ENCODE data around the gene UGT2B11. TPM values are rescaled to one million over a fixed set of nuclear protein-coding genes. Genes with fewer than 3 reads are reported as not detected.
"Not testable (repeated sequence)": the region's sequence is repeated elsewhere in the genome, so short reads cannot be mapped to it uniquely, and the experiment has no call there.

Gene UGT2B11
- total RNA-seq, 3 donors from 2014 or later (not counting 1 experiment from before 2014, with no cell fraction given): not detected

DNA sequence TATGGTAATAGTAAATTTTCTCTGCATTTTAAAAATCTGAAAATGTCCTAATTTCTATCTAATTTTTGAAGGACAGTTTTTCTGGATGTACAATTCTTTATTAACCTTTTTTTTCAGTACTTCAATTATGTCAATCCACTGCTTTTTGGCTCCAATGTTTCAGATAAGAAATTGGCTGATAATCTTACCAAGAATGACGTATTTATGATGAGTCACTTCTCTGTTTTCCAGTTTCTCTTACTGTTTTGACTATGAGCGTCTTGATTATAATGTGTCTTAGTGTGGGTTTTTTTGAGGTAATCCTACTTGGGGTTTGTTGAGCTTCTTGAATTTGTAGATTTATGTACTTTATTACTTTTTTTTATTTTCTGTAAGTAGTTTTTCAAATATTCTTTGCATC lies 47.2 kb downstream of the UGT2B11 start:
- Histone ChIP-seq H3K27me3 (ENCODE audit: control insufficient read depth, insufficient read depth, low read length) (no peaks in the 10 kb centered on the region), H3K4me1 (ENCODE audit: control insufficient read depth, insufficient read depth, low read length) (no peaks in the 10 kb centered on the region), H3K36me3 (ENCODE audit: control insufficient read depth, insufficient read depth, low read length) (no peaks in the 10 kb centered on the region), H3K4me3 (ENCODE audit: low read length) (no peak overlapping the region), H3K9me3 (ENCODE audit: control insufficient read depth, insufficient read depth, low read length) (no peaks in the 10 kb centered on the region), H3K27ac (ENCODE audit: low read length) (no peak overlapping the region)
- no peak for DNase-seq
- peaks cover 0 to 4% of the 10 kb centered on the region in 2 donors for H3K9me3 Mint-ChIP-seq
- WGBS (ENCODE audit: insufficient coverage): 77% methylated on average over 2 of the region's 2 CpGs
- no peaks in the 10 kb centered on the region for H3K4me1 Mint-ChIP-seq
- intact Hi-C loops (cut with micrococcal nuclease): no loop called here
- no peak for ATAC-seq
- no peak overlapping the region for H3K27ac Mint-ChIP-seq
- no peaks in the 10 kb centered on the region for H3K27me3 Mint-ChIP-seq (ENCODE audit: low read depth in 2 of 2)
- H3K4me3 Mint-ChIP-seq: no peak overlapping the region
- TF ChIP-seq, protein P1, sequence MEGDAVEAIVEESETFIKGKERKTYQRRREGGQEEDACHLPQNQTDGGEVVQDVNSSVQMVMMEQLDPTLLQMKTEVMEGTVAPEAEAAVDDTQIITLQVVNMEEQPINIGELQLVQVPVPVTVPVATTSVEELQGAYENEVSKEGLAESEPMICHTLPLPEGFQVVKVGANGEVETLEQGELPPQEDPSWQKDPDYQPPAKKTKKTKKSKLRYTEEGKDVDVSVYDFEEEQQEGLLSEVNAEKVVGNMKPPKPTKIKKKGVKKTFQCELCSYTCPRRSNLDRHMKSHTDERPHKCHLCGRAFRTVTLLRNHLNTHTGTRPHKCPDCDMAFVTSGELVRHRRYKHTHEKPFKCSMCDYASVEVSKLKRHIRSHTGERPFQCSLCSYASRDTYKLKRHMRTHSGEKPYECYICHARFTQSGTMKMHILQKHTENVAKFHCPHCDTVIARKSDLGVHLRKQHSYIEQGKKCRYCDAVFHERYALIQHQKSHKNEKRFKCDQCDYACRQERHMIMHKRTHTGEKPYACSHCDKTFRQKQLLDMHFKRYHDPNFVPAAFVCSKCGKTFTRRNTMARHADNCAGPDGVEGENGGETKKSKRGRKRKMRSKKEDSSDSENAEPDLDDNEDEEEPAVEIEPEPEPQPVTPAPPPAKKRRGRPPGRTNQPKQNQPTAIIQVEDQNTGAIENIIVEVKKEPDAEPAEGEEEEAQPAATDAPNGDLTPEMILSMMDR (IDR thresholded peaks at IDR 0.05): no peak
- no peaks in the 10 kb centered on the region for H3K36me3 Mint-ChIP-seq

DNA sequence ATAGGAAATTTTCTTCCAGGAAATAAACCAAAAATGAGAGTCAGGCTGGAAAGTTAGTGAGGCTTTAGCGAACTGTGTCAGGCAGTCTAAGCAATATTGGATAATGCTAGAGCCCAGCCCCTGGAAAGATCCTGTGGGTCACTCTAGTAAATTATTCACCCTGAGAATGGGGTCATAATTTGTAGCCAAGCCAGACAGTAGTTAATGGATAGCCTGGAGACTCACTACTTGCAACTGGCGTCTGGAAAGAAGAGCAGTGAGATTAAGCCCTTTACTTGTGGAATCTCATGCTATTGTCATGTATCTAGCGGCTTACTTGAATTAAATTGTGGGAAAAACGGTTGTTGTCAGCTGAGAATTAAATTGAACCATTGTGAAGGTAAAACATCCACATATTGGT lies 48.2 kb downstream of the UGT2B11 start:
- H3K36me3 ChIP-seq (ENCODE audit: control insufficient read depth, insufficient read depth, low read length); H3K9me3 ChIP-seq (ENCODE audit: control insufficient read depth, insufficient read depth, low read length); intact Hi-C loops (cut with micrococcal nuclease); H3K4me1 Mint-ChIP-seq; H3K27ac ChIP-seq (ENCODE audit: low read length); H3K4me1 ChIP-seq (ENCODE audit: control insufficient read depth, insufficient read depth, low read length); H3K27me3 ChIP-seq (ENCODE audit: control insufficient read depth, insufficient read depth, low read length); ATAC-seq; H3K4me3 Mint-ChIP-seq; H3K27me3 Mint-ChIP-seq (ENCODE audit: low read depth in 2 of 2); H3K27ac Mint-ChIP-seq; H3K9me3 Mint-ChIP-seq; H3K36me3 Mint-ChIP-seq; DNase-seq; H3K4me3 ChIP-seq (ENCODE audit: low read length): not testable (repeated sequence)
- 75% methylated on average over 4 of the region's 4 CpGs for WGBS (ENCODE audit: insufficient coverage)

DNA sequence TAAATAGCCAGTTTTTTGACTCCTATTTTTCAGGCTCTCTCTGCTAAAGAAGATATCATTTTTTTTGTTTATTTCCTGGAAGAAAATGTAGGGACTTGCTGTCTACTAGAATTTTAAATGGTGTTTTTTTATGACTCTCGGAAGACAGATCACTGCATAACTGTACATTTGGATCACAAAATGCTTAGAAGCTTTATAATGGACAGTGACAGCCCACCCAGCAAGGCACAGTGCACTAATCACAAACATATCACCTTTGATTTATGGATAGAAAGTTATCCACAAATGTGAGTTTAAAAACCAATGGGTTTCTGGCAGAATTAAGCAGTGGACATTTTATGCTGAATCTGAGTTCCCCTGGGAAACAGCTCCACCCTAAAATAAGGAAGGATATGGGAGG lies 48.8 kb downstream of the UGT2B11 start:
- H3K36me3 ChIP-seq (ENCODE audit: control insufficient read depth, insufficient read depth, low read length); H3K36me3 Mint-ChIP-seq; H3K27ac ChIP-seq (ENCODE audit: low read length); H3K27me3 ChIP-seq (ENCODE audit: control insufficient read depth, insufficient read depth, low read length); H3K4me1 Mint-ChIP-seq; H3K9me3 Mint-ChIP-seq; H3K9me3 ChIP-seq (ENCODE audit: control insufficient read depth, insufficient read depth, low read length); H3K27me3 Mint-ChIP-seq (ENCODE audit: low read depth in 2 of 2); intact Hi-C loops (cut with micrococcal nuclease); H3K4me3 Mint-ChIP-seq; H3K27ac Mint-ChIP-seq; H3K4me1 ChIP-seq (ENCODE audit: control insufficient read depth, insufficient read depth, low read length); H3K4me3 ChIP-seq (ENCODE audit: low read length); DNase-seq; ATAC-seq: not testable (repeated sequence)
- WGBS (ENCODE audit: insufficient coverage): 100% methylated on average over 1 of the region's 1 CpG

DNA sequence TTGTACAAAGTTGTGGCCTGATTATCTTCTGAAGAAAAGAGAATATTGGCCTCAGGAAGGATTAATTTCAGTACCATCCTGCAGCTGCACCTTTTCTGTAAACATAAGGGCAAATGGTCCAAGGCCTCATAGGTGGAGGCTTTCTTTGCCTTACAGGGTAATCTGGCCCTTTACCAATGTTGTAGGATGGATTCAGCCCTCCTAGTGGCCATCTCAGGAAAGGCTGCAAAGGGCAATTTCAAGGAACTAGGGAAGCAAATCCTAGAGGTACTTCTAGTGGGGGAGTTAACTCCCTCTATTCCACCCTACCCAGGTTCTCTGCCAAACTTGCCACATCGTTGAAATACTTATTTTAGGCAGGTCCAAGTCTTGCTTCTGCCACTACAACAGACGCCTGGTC lies 57.6 kb downstream of the UGT2B11 start:
- no peaks in the 10 kb centered on the region for H3K4me1 Mint-ChIP-seq
- no peak overlapping the region for H3K4me3 ChIP-seq (ENCODE audit: low read length)
- no peak overlapping the region for H3K27ac ChIP-seq (ENCODE audit: low read length)
- no peaks in the 10 kb centered on the region for H3K36me3 Mint-ChIP-seq
- H3K36me3 ChIP-seq (ENCODE audit: control insufficient read depth, insufficient read depth, low read length): no peaks in the 10 kb centered on the region
- H3K27me3 ChIP-seq (ENCODE audit: control insufficient read depth, insufficient read depth, low read length): no peaks in the 10 kb centered on the region
- no peaks in the 10 kb centered on the region for H3K4me1 ChIP-seq (ENCODE audit: control insufficient read depth, insufficient read depth, low read length)
- H3K27ac Mint-ChIP-seq: no peak overlapping the region
- intact Hi-C loops (cut with micrococcal nuclease): no loop called here
- no peaks in the 10 kb centered on the region for H3K9me3 ChIP-seq (ENCODE audit: control insufficient read depth, insufficient read depth, low read length)
- peaks cover 6 to 8% of the 10 kb centered on the region in 2 donors for H3K9me3 Mint-ChIP-seq
- TF ChIP-seq, protein P1 (IDR thresholded peaks at IDR 0.05): no peak
- DNase-seq (no peak), ATAC-seq (no peak)
- H3K27me3 Mint-ChIP-seq (ENCODE audit: low read depth in 2 of 2): no peaks in the 10 kb centered on the region
- no peak overlapping the region for H3K4me3 Mint-ChIP-seq
- WGBS (ENCODE audit: insufficient coverage): 86% methylated on average over 2 of the region's 2 CpGs

DNA sequence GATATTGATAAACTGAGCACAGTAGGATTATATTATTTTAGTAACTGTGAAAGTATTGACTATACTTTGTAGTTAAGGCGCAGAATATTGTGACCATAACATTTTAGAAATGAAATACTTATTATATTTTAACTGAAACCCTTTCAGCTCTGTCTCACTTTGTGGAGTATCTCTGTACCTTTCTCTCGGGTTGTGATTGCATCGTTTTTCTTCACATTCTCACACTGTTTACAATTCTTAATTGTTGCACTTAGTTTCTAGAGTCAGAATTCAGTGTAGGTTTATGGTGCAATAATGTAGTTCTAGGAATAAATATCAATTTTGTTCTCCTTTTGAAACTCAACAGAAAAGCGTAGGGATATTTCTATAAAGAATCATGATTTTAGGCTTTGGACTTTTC lies 60.5 kb downstream of the UGT2B11 start:
- no peak overlapping the region for H3K27ac Mint-ChIP-seq
- DNase-seq (no peak), ATAC-seq (no peak)
- Histone ChIP-seq H3K9me3 (ENCODE audit: control insufficient read depth, insufficient read depth, low read length) (no peaks in the 10 kb centered on the region), H3K27ac (ENCODE audit: low read length) (no peak overlapping the region), H3K27me3 (ENCODE audit: control insufficient read depth, insufficient read depth, low read length) (no peaks in the 10 kb centered on the region), H3K4me1 (ENCODE audit: control insufficient read depth, insufficient read depth, low read length) (no peaks in the 10 kb centered on the region), H3K4me3 (ENCODE audit: low read length) (no peak overlapping the region), H3K36me3 (ENCODE audit: control insufficient read depth, insufficient read depth, low read length) (no peaks in the 10 kb centered on the region)
- intact Hi-C loops (cut with micrococcal nuclease): no loop called here
- peaks cover 7 to 9% of the 10 kb centered on the region in 2 donors for H3K9me3 Mint-ChIP-seq
- H3K36me3 Mint-ChIP-seq: no peaks in the 10 kb centered on the region
- no peaks in the 10 kb centered on the region for H3K27me3 Mint-ChIP-seq (ENCODE audit: low read depth in 2 of 2)
- TF ChIP-seq, protein P1 (IDR thresholded peaks at IDR 0.05): no peak
- 100% methylated on average over 2 of the region's 4 CpGs for WGBS (ENCODE audit: insufficient coverage)
- H3K4me1 Mint-ChIP-seq: no peaks in the 10 kb centered on the region
- H3K4me3 Mint-ChIP-seq: no peak overlapping the region

Data from natural killer cell (primary cell).